Mesendoderm (in vitro differentiated cells): ENCODE measurements around the gene CFC1.
"Not testable (repeated sequence)": the region's sequence is repeated elsewhere in the genome, so short reads cannot be mapped to it uniquely, and the experiment has no call there.

Source experiments
- DNase-seq: peaks from one replicate; pipeline ENCODE4 v3.0.0; 2013
- H2AK5ac ChIP-seq: 2 replicates; pipeline ENCODE4 v1.6.1; 2013; ENCODE audit warnings: low read length, inconsistent platforms
- H2BK120ac ChIP-seq: 2 replicates; pipeline ENCODE4 v1.6.1; 2013; ENCODE audit warnings: low read depth, mild to moderate bottlenecking, low read length, moderate library complexity, mixed read lengths
- H2BK15ac ChIP-seq: replicated peaks from 2 replicates; pipeline ENCODE4 v1.6.1; 2013; ENCODE audit warnings: low read depth, mild to moderate bottlenecking, moderate library complexity
- H2BK5ac ChIP-seq: 2 replicates; pipeline ENCODE4 v1.6.1; 2013; ENCODE audit warnings: low read length, inconsistent platforms
- H3K18ac ChIP-seq: 2 replicates; pipeline ENCODE4 v1.6.1; 2013; ENCODE audit warnings: mild to moderate bottlenecking, low read length, mixed read lengths
- H3K23ac ChIP-seq: one replicate; pipeline ENCODE4 v1.6.1; 2013; ENCODE audit warnings: low read length
- H3K27ac ChIP-seq: 2 replicates; pipeline ENCODE4 v1.5.1; 2013; ENCODE audit warnings: low read depth, mild to moderate bottlenecking, inconsistent platforms, low read length, moderate library complexity
- H3K27me3 ChIP-seq: 2 replicates; pipeline ENCODE4 v1.6.1; 2013; ENCODE audit warnings: low read length, control low read depth, mild to moderate bottlenecking, inconsistent platforms; ENCODE audit not compliant: insufficient read depth, poor library complexity
- H3K36me3 ChIP-seq: 2 replicates; pipeline ENCODE4 v1.6.1; 2013; ENCODE audit warnings: low read length, inconsistent platforms; ENCODE audit not compliant: control insufficient read depth, insufficient read depth
- H3K4ac ChIP-seq: one replicate; pipeline ENCODE4 v1.6.1; 2013; ENCODE audit warnings: low read depth, mild to moderate bottlenecking, low read length, moderate library complexity
- H3K4me1 ChIP-seq: 2 replicates; pipeline ENCODE4 v1.6.1; 2013; ENCODE audit warnings: low read depth, low read length, inconsistent platforms; ENCODE audit not compliant: control insufficient read depth
- H3K4me2 ChIP-seq: 2 replicates; pipeline ENCODE4 v1.6.1; 2013; ENCODE audit warnings: low read length
- H3K4me3 ChIP-seq: 2 replicates; pipeline ENCODE4 v1.5.1; 2013; ENCODE audit warnings: mild to moderate bottlenecking, low read length
- H3K56ac ChIP-seq: one replicate; pipeline ENCODE4 v1.6.1; 2013; ENCODE audit warnings: low read length
- H3K79me1 ChIP-seq: 2 replicates; pipeline ENCODE4 v1.6.1; 2013; ENCODE audit warnings: low read length, inconsistent platforms
- H3K79me2 ChIP-seq: 2 replicates; pipeline ENCODE4 v1.6.1; 2013; ENCODE audit warnings: mild to moderate bottlenecking, low read length; ENCODE audit not compliant: control insufficient read depth, insufficient read depth
- H3K9ac ChIP-seq: 2 replicates; pipeline ENCODE4 v1.6.1; 2013; ENCODE audit warnings: low read length, inconsistent platforms
- H4K5ac ChIP-seq: one replicate; pipeline ENCODE4 v1.6.1; 2013; ENCODE audit warnings: low read length
- H4K8ac ChIP-seq: one replicate; pipeline ENCODE4 v1.6.1; 2013; ENCODE audit warnings: low read depth, mild to moderate bottlenecking, control low read depth, low read length, moderate library complexity
- WGBS: extraction: QIAGEN DNeasy Blood & Tissue Kit; methylation state at CpG from one replicate; pipeline ENCODE4 v1.1.7; 2013; ENCODE audit warnings: low lambda C conversion rate, missing lambda C conversion rate; ENCODE audit not compliant: insufficient coverage; ENCODE audit errors: extremely low coverage; 5-methylcytosine and 5-hydroxymethylcytosine counted together

CFC1 gene

GRCh38 chr2:130590170-130590841, 9.1 kb downstream of the CFC1 start:
- not testable (repeated sequence) for H2AK5ac ChIP-seq, H3K56ac ChIP-seq, DNase-seq, H3K79me2 ChIP-seq, H3K4me1 ChIP-seq, H3K27ac ChIP-seq, H2BK5ac ChIP-seq, H3K9ac ChIP-seq, H3K4ac ChIP-seq, H3K79me1 ChIP-seq, H3K23ac ChIP-seq, H3K36me3 ChIP-seq, H2BK120ac ChIP-seq, H3K4me3 ChIP-seq, H3K27me3 ChIP-seq, H4K5ac ChIP-seq, H3K4me2 ChIP-seq, H3K18ac ChIP-seq, H2BK15ac ChIP-seq, H4K8ac ChIP-seq
- no CpG with 5 or more reads among the region's 8 CpGs for WGBS

GRCh38 chr2:130588688-130589458, 10.5 kb downstream of the CFC1 start:
- not testable (repeated sequence) for H3K79me2 ChIP-seq, H3K79me1 ChIP-seq, H2BK5ac ChIP-seq, H2BK15ac ChIP-seq, H2AK5ac ChIP-seq, DNase-seq, H4K8ac ChIP-seq, H3K56ac ChIP-seq, H2BK120ac ChIP-seq, H3K36me3 ChIP-seq, H3K23ac ChIP-seq, H3K4me3 ChIP-seq, H3K27me3 ChIP-seq, H3K4me2 ChIP-seq, H3K4me1 ChIP-seq, H3K27ac ChIP-seq, H3K18ac ChIP-seq, H3K4ac ChIP-seq, H3K9ac ChIP-seq, H4K5ac ChIP-seq
- WGBS: no CpG with 5 or more reads among the region's 11 CpGs

GRCh38 chr2:130584726-130585125, 14.6 kb downstream of the CFC1 start:
- not testable (repeated sequence) for H3K79me1 ChIP-seq, H3K56ac ChIP-seq, H2BK120ac ChIP-seq, H3K36me3 ChIP-seq, H2BK5ac ChIP-seq, H3K4me1 ChIP-seq, H4K8ac ChIP-seq, H3K4me3 ChIP-seq, H4K5ac ChIP-seq, H3K4ac ChIP-seq, H2AK5ac ChIP-seq, H3K27me3 ChIP-seq, H3K23ac ChIP-seq, H3K79me2 ChIP-seq, H3K4me2 ChIP-seq, H3K9ac ChIP-seq, DNase-seq, H2BK15ac ChIP-seq, H3K18ac ChIP-seq, H3K27ac ChIP-seq
- WGBS: no CpG with 5 or more reads among the region's 4 CpGs

- H3K4ac ChIP-seq, H3K4me3 ChIP-seq, H3K4me1 ChIP-seq, DNase-seq, H3K23ac ChIP-seq, H2BK5ac ChIP-seq, H4K5ac ChIP-seq, H3K56ac ChIP-seq, H2BK120ac ChIP-seq, H2BK15ac ChIP-seq, H3K79me2 ChIP-seq, H4K8ac ChIP-seq, H3K18ac ChIP-seq, H3K4me2 ChIP-seq, H3K9ac ChIP-seq, H2AK5ac ChIP-seq, H3K79me1 ChIP-seq, H3K27me3 ChIP-seq, H3K27ac ChIP-seq, H3K36me3 ChIP-seq: not testable (repeated sequence)
- no CpG with 5 or more reads among the region's 7 CpGs for WGBS
These were observed 15.8 kb downstream of the CFC1 start for GRCh38 chr2:130583582-130583981.

- H4K8ac ChIP-seq, H3K18ac ChIP-seq, H2AK5ac ChIP-seq, H3K27ac ChIP-seq, H3K27me3 ChIP-seq, H3K79me1 ChIP-seq, H3K4ac ChIP-seq, H3K23ac ChIP-seq, H3K9ac ChIP-seq, H2BK15ac ChIP-seq, H4K5ac ChIP-seq, H3K36me3 ChIP-seq, H3K56ac ChIP-seq, H3K4me1 ChIP-seq, H2BK5ac ChIP-seq, DNase-seq, H3K4me2 ChIP-seq, H3K79me2 ChIP-seq, H2BK120ac ChIP-seq, H3K4me3 ChIP-seq: not testable (repeated sequence)
- no CpG with 5 or more reads among the region's 7 CpGs for WGBS
These were observed 16.4 kb downstream of the CFC1 start for GRCh38 chr2:130582970-130583369.
